Measurements from ENCODE around the gene LMO4. TPM values are rescaled to one million over a fixed set of nuclear protein-coding genes. Genes with fewer than 3 reads are reported as not detected.

LMO4 gene
- total and polyA plus RNA-seq, 10 of the 15 experiments (the other 5 are each of a cell fraction or from before 2014, with no cell fraction given) = 3.8 to 76.6 (median 20.7) TPM

GRCh38 chr1:87279966-87280535 lies 48.6 kb upstream of the LMO4 start (continued):
- TF ChIP-seq CTCF (IDR thresholded peaks at IDR 0.05 in 2 of 3, conservative IDR thresholded peaks at IDR 0.05 in 1 of 3; ENCODE audit: control insufficient read depth in 2 of 3, extremely low read depth in 1 of 3, insufficient read depth in 1 of 3, low read depth in 3 of 3, low read length in 3 of 3) (peak; percentile 16 to 34 (median 20); a peak in 2 of 6 replicates), MYC (IDR thresholded peaks at IDR 0.05; ENCODE audit: insufficient read depth, insufficient read length, insufficient replicate concordance, low read length, severe bottlenecking) (no peak), RFX5 (IDR thresholded peaks at IDR 0.05; ENCODE audit: low read depth, low read length) (no peak)

- Histone ChIP-seq H3K4me1 (ENCODE audit: control insufficient read depth, insufficient read depth, low read length) (no peaks in the 10 kb centered on the region), H3K36me3 (ENCODE audit: control insufficient read depth in 2 of 2, insufficient read depth in 2 of 2, low read length in 1 of 2) (no peaks in the 10 kb centered on the region), H3K79me2 (ENCODE audit: control insufficient read depth, insufficient read depth, low read length) (no peaks in the 10 kb centered on the region), H3K4me3 (no peak overlapping the region), H3K27ac (ENCODE audit: control insufficient read depth, insufficient read depth) (no peak overlapping the region), H3K4me2 (ENCODE audit: control insufficient read depth, insufficient read depth) (no peak overlapping the region), H3K27me3 (replicated peaks in 1 of 2; ENCODE audit: control insufficient read depth in 2 of 2, insufficient read depth in 2 of 2, low read length in 1 of 2) (no peaks in the 10 kb centered on the region), H2AFZ (ENCODE audit: control insufficient read depth, low read depth, low read length) (no peak overlapping the region), H3K9ac (ENCODE audit: control insufficient read depth, insufficient read depth, low read length) (no peak overlapping the region), H3K9me3 (replicated peaks; ENCODE audit: control insufficient read depth, insufficient read depth, low read length) (no peaks in the 10 kb centered on the region), H4K20me1 (ENCODE audit: control insufficient read depth, insufficient read depth) (no peaks in the 10 kb centered on the region)
- SMC1A ChIA-PET (ENCODE audit: uncharacterized antibody, unreplicated experiment) = interaction anchor here (0.6 to 1.2 kb wide), 2 partner anchors 29 to 670 kb away, joined by 3 read pairs; no protein-coding TSS in a partner anchor
- no TSS peak for BruUV-seq (replicated peaks)
- POLR2A ChIA-PET = no interaction called here
- ATAC-seq (no peak), DNase-seq (ENCODE audit: low read depth, low spot score) (no peak), FAIRE-seq (no peak)
- 22% methylated on average over 13 of the region's 13 CpGs for WGBS (ENCODE audit: insufficient coverage, insufficient replicate concordance, low lambda C conversion rate, missing lambda C conversion rate)
- intact Hi-C loops (cut with micrococcal nuclease; ENCODE audit: unreplicated experiment) = no loop called here
- CTCF ChIA-PET = interaction anchor here (0.7 to 1.6 kb wide), 3 partner anchors 8 to 669 kb away, joined by 4 to 6 read pairs (median 5); no protein-coding TSS in a partner anchor
- RAD21 ChIA-PET (ENCODE audit: unreplicated experiment) = interaction anchor here (0.7 kb wide), 1 partner anchor 8 kb away, joined by 3 read pairs; no protein-coding TSS in a partner anchor
- in situ Hi-C loops (cut with MboI) = no loop called here
- no peak for TF ChIP-seq ZNF622 (IDR thresholded peaks at IDR 0.05)
- no peak for TF ChIP-seq CHD2 (IDR thresholded peaks at IDR 0.05; ENCODE audit: borderline replicate concordance, low read depth, low read length)
- no peak for TF ChIP-seq MTA2 (IDR thresholded peaks at IDR 0.05; ENCODE audit: low read depth)
- TF ChIP-seq NFXL1 (IDR thresholded peaks at IDR 0.05; ENCODE audit: borderline replicate concordance) = no peak
- TF ChIP-seq CHD4 (IDR thresholded peaks at IDR 0.05) = no peak
- TF ChIP-seq BCL3 (IDR thresholded peaks at IDR 0.05; ENCODE audit: borderline replicate concordance, insufficient read depth, low read depth, low read length, poor library complexity, severe bottlenecking) = no peak
- TF ChIP-seq CBFB (IDR thresholded peaks at IDR 0.05; ENCODE audit: low read depth) = no peak
- no peak for TF ChIP-seq CUX1 (IDR thresholded peaks at IDR 0.05; ENCODE audit: insufficient replicate concordance, low read depth, low read length)
- TF ChIP-seq NRF1 (conservative IDR thresholded peaks at IDR 0.05; ENCODE audit: low read depth, low read length) = no peak
Measured at GRCh38 chr1:87284456-87285240, 44.0 kb upstream of the LMO4 start.
